Dedifferentiated amniotic fluid mesenchymal stem cell (primary cell): ENCODE measurements around the gene MTRR.
A peak's percentile ranks its signal among the peaks of the same experiment; 100 is the strongest.

Experiments
- DNase-seq: peaks from one replicate; pipeline ENCODE4 v3.0.0-alpha.2; 2016; ENCODE audit errors: extremely low spot score

MTRR gene

DNA sequence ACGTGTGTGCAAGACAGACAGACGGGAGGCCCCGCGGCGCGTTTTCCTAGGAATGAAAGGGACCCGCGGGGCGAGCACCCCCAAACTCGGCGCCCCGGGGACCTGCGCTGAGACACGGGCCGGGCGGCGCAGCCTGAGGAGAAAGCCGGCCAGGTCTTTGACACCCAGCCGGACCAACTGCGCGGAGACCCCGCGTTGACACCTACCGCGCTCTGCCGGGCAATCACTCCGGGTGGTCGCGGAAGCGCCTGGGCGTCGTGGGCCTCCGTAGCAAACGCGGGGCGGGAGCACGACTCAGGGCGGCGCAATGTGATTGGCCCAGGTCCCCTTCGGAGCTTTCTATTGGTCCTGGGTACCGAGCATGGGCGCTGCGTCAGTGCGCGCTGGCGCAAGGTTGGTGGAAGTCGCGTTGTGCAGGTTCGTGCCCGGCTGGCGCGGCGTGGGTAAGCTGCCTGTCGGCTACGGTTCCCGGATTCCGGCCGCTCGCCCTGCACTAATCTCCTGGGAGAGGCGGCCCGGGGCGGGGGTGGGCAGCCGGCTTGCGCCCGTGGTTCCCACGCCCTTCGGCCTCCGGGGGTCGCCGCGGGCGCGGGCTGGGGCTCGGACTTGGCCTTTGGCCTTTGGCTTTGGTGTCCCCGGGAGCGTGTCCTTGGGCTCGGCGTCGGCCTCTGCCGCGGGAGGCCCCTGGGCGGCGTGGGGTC lies at the start of gene MTRR, which contains the start of gene FASTKD3:
MTRR (plus strand) TSS at position 376 of the 701 bp plus-strand sequence. CDS start 1,647 bp downstream, outside the sequence.
FASTKD3 (minus strand) TSS at position 259 of the 701 bp plus-strand sequence. CDS start 948 bp downstream, outside the sequence.
- DNase-seq, result peak; percentile 91

DNA sequence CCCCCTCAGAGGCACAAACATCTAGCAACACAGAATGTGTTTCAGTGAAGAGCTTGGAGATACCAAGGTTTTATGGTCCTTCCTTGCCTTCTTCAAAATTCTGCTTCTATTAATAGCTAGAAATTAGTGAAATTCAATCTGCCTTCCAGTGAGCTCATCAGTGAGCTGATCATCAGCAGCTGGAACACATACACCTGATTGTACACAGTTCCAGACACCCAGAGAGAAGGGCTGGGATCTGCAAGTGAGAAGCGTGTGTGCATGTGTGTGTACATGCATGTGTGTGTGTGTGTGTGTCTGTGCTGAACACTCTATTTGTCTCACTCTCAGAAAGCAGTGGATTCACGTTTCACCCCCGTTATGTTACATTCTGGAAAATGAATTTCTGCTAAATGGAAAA lies 46.5 kb upstream of the MTRR start:
- no peak for DNase-seq

DNA sequence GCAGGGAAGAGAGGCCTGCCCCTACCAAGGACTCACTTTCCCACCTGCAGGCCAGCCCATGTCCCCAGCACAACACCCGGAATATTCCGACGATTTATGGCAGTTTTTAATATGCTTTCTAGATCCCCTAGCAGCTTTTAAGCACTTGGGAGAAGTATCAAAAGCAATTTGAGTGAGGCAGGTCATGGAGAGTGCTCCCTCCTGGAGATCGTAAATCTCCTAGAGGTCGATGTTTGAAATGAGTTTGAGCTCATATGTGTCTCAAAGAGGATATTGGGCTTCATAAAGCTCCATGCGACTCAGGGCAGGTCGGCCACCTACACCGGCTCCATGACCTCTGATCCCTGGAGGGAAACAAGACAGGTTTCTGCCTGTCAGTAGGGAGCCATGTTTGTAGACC lies 45.4 kb upstream of the MTRR start:
- no peak for DNase-seq

DNA sequence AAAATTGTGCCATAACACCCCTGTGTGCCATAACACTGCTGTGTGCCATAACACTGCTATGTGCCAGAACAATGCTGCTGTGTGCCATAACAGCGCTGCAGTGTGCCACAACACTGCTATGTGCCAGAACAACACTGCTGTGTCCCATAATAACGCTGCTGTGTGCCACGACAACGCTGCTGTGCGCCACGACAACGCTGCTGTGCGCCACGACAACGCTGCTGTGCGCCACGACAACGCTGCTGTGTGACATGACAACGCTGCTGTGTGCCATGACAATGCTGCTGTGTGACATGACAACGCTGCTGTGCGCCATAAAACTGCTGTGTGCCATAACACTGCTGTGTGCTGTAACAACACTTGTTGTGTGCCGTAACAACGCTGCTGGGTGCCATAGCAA lies 44.0 kb upstream of the MTRR start:
- no peak for DNase-seq

DNA sequence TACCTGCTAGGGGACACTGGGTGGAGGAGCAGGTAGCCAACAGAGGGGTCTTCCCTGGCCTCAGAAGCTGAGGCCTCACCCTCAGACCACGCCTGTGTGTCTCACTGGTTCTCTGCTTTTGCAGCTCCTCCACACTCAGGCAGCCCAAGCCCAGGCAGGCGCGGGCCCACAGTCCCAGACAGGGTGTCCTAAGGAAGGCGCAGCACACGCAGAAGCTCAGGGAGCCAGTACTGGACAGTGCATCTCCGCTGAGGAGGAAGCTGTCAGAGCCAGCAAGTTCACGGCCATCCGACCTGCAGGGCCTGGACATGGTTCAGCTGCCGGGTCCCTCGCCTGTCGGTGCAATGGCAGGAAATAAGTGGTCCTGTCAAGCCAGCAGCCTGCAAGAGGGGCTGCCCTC lies 43.3 kb upstream of the MTRR start:
- DNase-seq, result no peak

DNA sequence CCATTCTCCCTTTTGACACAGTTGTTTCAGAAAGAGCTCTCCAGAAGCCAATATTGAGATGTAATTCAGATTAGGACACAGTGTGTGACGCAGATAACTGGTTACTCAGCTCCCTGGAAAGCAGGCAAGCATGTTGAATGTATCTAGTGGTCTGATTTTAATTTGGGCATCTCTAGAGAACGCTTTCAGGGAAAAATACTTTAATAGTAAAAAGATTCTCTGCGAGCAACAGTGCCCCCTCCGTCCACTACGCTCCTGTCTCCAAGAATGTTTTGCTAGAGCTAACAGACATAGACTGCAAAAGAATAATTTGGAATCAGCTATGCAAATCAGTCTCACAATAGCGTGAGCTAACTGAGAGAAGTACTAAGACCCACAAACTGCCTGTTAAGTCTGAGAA lies 41.3 kb upstream of the MTRR start:
- no peak for DNase-seq

DNA sequence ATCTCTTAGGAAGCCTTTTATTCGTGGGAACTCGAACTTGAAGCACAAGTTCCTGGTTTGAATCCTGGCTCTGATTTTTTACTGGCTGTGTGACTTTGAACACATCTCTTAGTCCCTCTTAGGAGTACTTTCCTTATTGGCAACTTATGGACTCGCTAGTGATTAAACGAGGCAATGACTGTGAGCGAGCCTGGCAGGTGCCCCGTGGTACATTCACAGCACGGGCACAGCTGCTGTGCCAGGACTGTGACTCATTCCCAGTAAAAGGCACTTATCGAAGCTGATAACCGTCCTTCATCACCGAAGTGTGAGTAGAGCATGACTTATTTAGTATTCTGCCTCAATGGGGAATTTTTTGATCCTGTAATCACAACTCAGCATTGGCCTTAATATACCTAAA lies 40.7 kb upstream of the MTRR start:
- DNase-seq, result no peak

DNA sequence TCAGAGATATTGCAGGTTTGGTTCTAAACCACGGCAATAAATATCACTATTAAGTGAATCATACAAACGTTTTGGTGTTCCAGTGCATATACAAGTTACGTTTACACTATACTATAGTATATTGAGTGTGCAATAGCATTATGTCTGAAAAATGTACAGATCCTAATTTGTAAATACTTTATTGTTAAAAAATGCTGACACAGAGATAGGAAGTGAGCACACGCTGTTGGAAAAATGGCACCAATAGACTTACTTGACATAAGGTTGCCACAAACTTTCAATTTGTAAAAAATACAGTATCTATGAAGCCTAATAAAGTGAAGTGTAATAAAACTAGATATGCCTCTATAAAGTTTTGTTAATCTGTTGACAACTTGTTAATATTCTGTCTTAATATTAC lies 34.0 kb upstream of the MTRR start:
- no peak for DNase-seq

DNA sequence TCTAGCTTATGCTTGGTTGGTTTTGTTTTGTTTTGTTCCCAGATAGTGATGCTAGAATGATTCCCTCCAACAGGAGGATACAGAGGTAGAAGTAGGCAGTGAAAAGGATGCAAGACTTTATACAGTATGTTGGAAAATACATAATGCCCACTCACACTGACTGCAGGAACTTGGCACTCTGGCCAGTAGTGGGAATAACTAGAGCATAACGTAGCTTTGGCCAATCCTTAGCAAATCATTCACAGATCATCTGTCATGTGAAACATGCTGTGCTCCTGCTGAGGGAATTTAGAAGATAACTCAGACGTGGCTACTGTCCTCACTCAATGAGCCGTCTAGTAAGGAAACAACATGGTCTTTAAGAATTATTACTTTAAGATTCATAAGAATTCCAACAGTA lies 31.5 kb upstream of the MTRR start:
- DNase-seq, result no peak

DNA sequence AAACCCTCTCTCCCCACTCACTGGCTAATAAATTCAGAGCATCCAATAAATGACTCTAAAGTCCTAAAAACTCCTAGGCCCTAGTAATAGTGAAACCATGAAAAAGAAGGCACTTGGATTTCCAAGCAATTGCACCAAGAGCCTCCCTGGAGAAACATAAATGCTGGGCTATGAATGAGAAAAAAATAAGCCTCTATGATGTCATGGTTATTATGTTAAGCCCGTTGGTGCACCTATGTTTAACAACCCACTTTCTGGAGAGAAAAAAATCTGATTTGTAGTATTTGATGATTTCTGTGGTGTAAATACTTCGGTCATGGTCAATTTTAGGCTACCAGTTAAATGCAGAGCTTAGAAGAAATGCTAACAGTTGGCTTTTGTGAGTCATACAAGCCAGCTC lies 26.4 kb upstream of the MTRR start:
- DNase-seq, result no peak

DNA sequence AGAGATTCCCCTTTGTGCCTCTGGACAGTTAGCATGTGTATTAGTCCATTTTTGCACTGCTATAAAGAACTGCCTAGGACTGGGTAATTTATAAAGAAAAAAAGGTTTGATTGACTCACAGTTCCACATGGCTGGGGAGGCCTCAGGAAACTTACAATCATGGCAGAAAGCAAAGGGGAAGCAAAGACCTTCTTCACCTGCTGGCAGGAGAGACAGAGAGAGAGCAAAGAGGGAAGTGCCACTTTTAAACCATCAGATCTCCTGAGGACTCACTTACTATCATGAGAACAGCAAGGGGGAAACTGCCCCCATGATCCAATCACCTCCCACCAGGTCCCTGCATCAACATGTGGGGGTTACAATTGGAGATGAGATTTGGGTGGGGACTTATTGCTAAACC lies 24.0 kb upstream of the MTRR start:
- DNase-seq, result no peak

DNA sequence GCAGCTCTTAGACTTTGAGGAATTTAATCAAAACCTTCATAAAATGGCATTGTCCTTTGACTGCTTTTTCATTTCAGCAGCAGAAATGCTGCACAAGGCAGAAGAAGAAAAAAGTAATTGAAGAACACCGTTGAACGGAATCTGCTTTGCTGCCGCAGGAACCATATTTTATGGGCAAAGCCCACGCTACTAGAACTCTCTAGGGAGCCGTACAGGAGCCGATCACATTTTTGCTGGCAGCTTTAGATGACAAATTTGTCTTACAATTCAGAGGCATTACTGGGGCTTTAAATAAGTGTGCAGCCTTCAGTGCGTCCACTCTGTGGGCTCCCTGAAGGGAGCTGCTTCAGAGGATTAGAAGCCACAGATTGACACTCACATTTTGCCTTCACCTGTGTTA lies 23.4 kb upstream of the MTRR start:
- DNase-seq, result no peak

DNA sequence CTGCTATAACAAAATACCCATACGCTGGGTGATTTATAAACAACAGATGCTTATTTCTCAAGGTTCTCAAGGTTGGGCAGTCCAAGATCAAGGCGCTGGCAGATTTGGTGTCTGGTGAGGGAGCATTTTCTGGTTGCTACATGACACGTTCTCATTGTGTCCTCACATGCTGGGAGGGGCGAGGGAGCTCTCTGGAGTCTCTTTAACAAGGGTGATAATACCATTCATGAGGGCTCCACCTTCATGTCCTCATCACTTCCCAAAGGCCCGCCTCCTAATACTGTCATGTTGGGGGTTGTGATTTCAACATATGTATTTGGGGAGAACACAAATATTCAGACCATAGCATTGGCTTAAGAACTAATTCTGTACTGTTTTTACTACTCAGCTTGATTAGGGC lies 22.6 kb upstream of the MTRR start:
- no peak for DNase-seq

DNA sequence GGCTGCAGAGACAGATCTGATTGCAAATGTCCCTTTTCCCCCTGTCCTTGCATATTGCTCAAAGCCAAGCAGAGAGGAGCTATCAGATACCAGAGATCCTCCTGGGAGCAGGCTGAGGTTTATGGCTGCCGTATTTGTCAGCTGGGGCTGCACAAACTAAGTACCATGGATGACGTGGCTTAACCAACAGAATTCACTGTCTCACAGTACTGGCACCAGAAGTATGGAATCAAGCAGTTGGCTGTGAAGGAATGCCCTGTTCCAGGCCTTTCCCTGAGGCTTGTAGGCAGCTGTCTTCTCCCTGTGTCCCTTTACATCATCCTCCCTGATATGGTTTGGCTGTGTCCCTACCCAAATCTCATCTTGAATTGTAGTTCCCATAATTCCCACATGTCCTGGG lies 20.7 kb upstream of the MTRR start:
- no peak for DNase-seq

DNA sequence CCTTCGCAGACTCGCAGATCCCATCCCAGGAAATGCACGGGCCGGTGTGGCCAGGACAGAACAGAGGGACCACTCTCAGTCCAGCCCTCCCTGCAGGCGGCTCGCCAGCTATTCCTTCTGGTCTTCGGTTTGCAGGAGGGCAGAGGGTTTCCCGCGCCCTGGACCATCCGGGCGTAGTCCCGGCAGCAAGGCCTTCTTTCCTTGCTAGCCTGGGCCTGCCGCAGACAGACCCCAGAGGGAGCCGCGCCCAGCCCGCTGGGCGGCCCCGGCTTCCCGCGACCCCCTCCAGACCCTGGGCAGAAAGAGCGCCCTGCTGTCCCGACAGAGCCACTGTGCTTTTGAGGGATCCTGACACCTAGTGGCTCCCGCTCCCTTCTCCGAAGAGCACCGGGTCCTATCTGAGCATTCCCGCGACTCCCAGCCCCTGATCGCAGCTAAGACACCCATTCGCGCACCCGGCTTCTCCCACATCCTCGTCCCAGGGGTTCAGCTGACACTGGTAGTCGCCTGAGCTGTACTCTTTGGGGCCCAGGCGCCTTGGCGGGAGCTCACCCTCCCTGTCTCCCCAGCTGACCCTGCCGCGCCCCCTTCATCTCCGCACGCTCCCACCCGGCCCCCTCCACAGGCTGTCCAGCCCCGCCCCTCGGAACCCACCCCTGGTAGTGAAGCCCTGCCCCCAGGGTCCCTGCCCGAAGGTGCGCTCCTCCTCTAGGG lies 19.1 kb upstream of the MTRR start:
- no peak for DNase-seq

DNA sequence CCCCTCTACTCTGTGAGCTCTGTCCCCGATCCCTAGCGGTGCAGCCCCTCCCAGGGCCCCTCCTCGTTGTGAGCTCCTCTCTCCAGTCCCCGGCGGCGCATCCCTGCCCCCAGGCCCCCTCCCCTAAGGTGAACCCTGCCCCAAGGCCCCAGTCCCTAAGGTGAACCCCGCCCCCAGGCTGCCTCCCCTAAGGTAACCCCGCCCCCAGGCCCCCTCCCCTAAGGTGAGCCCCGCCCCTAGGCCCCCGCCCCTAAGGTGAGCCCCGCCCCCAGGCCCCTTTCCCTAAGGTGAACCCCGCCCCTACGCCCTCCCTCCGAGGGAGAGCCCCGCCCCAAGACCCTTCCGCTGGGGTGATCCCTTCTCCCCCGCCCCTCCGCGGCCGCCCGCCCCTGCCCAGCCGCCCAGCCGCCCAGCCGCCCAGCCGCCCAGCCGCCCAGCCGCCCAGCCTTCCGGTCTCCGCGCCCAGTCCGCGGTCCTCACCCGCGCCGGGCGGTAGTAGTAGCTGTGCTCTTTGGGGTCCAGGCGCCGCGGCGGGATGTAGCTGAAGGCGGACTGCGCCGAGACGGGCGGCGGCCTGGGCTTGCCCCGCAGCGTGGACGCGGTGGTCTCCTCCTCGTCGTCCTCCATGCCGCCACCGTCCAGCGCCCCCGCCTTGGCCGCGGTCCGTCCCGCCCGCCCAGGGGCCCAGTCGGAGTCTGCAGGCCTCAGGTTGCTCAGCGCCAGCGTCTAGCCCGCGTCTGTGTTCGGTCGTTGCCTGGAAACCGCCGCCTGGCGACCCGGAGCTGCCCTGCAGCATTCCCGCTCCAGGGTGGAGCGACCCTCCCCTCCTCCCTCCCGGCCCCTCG lies 18.3 kb upstream of the MTRR start, which contains the start of gene CFAP90:
CFAP90 (minus strand) TSS at position 739 of the 845 bp plus-strand sequence; CDS start at position 627, 112 bp downstream.
- no peak for DNase-seq

DNA sequence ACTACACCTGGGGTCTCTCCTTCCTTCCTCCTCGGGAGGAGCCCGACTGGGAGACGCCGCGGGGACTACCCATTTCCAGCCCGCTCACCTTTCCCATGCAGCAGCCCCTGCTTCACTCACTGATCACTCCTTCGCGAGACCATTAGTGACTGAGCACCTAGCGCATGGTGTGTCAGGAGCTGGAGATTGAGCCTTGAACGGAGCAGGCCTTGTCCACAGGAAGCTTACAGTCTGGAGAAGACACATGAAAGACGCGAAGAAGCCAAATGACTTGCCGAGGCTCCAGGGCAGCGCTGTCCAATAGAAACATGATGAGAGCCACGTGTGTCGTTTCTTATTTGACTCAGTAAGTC lies 17.7 kb upstream of the MTRR start:
- no peak for DNase-seq

DNA sequence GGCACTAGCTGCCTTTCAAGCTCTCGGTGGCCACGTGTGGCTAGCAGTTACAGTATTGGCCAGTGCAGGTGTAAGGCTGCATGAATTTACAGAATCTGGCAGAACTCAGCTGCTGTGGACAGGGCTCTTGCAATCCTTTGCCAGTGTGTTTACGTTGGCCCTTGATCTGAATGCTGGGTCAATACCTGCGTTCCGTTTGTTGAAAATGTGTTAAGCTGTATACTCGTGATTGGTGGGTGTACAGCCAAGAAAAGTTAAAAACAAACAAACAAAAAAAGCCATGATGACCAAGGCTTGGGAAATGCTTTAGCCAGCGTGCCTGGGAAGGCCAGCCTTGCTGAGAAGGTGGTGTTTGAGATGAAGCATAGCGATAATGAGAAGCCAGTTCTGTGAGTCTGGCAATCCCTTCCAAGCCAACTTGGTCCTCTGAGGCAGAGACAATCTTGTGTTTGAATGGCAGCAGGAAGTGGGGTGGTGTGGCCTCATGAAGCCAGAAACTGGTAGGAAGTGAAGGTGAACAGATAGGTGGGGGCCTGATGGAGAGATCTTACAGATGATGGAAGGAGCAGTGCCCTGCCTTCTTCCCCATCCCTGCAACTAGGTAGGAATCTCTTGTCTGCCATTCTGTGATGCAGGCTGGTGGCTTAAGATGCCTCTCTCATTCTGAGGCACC lies 17.2 kb upstream of the MTRR start:
- DNase-seq, result no peak

DNA sequence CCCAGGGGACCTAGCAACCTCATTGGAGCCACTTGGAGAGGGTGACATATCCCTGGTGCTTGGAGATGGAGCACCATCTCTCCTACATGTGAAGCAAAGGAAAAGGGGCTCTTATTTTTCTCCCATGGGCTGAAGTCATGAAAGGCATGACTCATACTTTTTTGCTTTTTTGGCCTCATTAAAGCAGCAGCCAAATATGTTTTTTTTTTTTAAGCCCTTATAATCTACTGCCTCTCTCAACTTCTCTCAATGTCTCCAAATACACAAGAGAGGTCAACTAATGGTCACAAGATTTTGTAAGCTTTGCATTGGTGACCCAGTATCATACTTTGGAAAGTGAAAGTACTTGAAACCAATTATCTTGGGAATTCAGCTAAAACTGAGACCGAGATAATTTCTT lies 16.4 kb upstream of the MTRR start:
- no peak for DNase-seq

DNA sequence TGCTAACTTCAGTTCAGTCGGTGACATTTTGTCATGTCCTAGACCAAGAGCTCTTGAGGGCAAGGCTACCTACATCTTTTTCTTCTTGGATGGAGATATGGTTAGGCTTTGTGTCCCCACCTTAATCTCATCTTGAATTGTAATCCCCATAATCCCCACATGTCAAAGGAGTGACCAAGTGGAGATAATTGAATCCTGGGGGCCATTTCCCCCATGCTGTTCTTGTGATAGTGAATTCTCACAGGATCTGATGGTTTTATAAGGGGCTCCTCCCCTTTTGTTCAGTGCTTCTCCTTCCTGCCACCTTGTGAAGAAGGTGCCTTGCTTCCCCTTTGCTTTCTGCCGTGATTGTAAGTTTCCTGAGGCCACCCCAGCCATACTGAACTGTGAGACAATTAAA lies 16.0 kb upstream of the MTRR start:
- DNase-seq, result no peak

DNA sequence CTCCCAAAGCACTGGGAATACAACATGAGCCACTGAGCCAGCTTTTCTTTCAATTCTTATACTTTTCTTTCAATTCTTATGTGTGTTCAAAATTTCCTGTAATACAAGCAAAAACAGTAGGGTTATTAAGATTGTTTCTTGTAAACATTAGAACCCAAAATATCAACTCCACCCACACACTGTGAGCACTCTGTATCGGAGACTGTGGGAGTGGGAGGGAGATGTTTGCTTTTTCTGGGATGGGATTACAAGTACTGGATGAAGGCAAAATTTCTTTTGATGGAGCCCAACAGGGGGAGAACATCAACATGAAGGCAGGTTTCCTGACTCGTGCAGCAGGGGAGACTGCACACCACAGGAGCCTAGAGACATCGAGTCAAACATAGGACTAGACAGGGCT lies 13.3 kb upstream of the MTRR start:
- DNase-seq, result no peak

DNA sequence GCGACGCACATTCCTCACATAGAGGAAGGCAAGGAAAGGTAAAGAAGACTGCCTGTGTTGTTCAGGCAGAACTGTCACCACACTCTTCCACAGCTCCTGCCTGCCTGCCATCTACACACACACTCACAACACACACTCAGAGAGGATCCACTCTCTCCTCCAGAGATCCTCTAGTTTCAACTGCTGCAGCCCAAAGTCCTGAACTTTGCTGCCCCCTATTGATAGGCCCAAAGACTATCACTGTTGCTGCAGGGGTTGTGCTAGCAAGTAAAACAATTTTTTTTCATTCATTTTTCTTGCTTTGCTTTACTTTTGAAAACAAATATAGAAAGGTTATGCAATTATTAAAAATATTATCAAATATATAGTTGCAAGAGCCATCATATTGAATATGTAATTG lies 12.1 kb upstream of the MTRR start:
- peak; percentile 31 for DNase-seq
